Activated gamma-delta T cell treated with Interleukin-2 at 50 U/mL for 16 hours (primary cell): ENCODE results near the gene CUEDC1.

Experiments used
- DNase-seq: peaks from one replicate; pipeline ENCODE4 v3.0.0-alpha.2; 2020

The CUEDC1 gene

GRCh38 chr17:57874058-57874419, 81.2 kb downstream of the CUEDC1 start:
- DNase-seq = no peak

GRCh38 chr17:57873261-57874057, 81.8 kb downstream of the CUEDC1 start:
- no peak for DNase-seq

- DNase-seq = no peak
Measured at GRCh38 chr17:57872536-57872935, 82.7 kb downstream of the CUEDC1 start.

GRCh38 chr17:57871863-57872262, 83.3 kb downstream of the CUEDC1 start:
- DNase-seq = no peak

GRCh38 chr17:57871155-57871554, 84.1 kb downstream of the CUEDC1 start:
- no peak for DNase-seq

- no peak for DNase-seq
Measured at GRCh38 chr17:57870283-57870635, 85.0 kb downstream of the CUEDC1 start.

GRCh38 chr17:57869617-57870282, 85.5 kb downstream of the CUEDC1 start:
- no peak for DNase-seq

- DNase-seq = no peak
Measured at GRCh38 chr17:57868910-57869616, 86.1 kb downstream of the CUEDC1 start.

- peak; percentile 42 for DNase-seq
Measured at GRCh38 chr17:57868007-57868909, 87.0 kb downstream of the CUEDC1 start.

GRCh38 chr17:57867126-57867525, 88.1 kb downstream of the CUEDC1 start:
- DNase-seq = no peak

GRCh38 chr17:57866723-57867122, 88.5 kb downstream of the CUEDC1 start:
- no peak for DNase-seq

- DNase-seq = no peak
Measured at GRCh38 chr17:57866319-57866718, 88.9 kb downstream of the CUEDC1 start.

- DNase-seq = no peak
Measured at GRCh38 chr17:57864273-57864672, 90.9 kb downstream of the CUEDC1 start.

- no peak for DNase-seq
Measured at GRCh38 chr17:57862694-57863667, 92.2 kb downstream of the CUEDC1 start.

- no peak for DNase-seq
Measured at GRCh38 chr17:57861790-57862693, 93.2 kb downstream of the CUEDC1 start.

GRCh38 chr17:57861000-57861789, 94.0 kb downstream of the CUEDC1 start:
- peak; percentile 36 for DNase-seq

GRCh38 chr17:57860414-57860999, 94.7 kb downstream of the CUEDC1 start:
- no peak for DNase-seq

GRCh38 chr17:57859601-57860413, 95.4 kb downstream of the CUEDC1 start:
- no peak for DNase-seq
